Measurements from ENCODE around the gene SPATA31E1.

The SPATA31E1 gene

DNA sequence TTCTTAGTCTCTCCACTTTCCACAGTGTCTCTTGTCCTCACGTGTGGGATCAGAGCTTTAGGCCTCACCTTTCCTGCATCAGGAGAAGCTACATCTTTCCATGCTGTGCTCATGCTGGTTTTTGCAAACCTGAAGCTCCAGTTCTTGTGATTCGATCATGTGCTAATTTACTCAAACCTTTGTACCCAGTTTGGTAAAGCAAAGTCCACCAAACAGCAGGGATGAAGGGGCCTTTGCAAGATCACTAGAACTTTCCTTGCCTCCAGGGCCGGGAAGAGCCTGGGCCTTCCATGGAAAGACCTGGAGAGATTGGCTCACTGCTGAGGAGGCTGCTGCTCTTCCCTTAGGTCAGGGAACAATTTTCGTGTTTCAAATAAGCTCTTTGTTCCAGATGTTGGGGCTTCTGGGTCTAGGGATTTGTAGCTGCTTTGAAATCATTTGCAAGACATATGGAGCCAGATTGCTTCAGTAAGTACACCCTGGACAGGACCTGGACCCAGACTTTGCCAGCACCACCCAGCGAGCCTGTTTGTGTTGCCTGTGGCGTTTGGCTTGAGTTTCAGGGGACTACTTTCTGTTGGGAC, 18.7 kb upstream of the SPATA31E1 start:
- DNase-seq (ENCODE audit: low read depth): no peak

DNA sequence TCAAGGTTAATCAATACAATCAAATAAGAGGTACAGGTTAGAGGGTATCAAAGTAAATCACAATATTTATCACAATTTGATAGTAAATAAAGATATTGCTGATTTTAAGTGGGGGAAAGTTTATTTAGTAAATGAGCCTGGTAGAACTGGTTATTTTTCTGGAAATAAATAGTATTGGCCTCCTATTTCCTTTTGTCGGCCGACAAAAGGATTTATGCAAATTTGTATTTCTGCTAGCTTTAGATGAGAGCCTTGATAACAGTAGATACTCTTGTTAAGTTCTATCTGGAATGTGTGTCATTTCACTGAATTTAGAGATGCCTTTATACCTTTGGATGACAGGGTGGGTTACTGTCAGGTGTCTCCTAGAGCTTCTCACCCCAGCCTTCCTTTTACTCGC, 17.8 kb upstream of the SPATA31E1 start:
- no peak for DNase-seq (ENCODE audit: low read depth)

DNA sequence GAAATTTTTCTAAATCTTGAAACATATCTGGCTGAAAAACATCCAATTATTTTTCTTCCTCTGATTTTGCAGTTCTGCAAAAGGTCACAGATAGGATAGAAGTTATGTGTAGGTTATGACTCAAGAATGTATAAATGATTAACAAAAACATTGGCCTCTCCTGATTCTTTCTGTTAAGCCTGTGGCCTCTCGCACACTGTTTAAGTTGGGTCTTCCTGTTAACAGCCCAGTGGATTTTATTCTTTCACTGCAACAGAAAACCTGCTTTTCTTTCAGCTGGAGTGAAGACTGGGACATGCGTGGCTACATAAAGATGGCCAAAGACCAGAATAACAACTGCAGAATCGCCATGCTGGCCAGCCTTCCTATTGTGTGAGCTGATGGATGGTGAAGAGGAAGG, 17.1 kb upstream of the SPATA31E1 start:
- no peak for DNase-seq (ENCODE audit: low read depth)

DNA sequence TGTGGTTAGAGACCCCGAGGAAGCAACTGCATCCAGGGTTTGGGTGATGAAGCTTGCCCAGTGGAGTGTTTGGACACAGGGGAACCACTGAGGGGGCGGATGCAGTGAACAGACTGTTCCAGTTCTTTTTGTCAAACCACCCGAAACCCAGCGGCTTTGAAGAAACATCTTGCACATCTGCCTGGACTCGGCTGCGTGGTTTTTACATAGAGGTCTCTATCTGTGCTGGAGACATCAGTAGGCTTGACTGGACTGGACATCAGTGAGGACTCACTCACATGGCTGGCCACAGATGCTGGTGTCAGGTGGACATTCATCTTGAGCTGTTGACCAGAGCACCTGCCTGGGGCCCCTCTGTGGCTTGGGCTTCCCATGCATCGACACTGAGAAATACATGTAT, 15.3 kb upstream of the SPATA31E1 start:
- DNase-seq (ENCODE audit: low read depth): no peak

DNA sequence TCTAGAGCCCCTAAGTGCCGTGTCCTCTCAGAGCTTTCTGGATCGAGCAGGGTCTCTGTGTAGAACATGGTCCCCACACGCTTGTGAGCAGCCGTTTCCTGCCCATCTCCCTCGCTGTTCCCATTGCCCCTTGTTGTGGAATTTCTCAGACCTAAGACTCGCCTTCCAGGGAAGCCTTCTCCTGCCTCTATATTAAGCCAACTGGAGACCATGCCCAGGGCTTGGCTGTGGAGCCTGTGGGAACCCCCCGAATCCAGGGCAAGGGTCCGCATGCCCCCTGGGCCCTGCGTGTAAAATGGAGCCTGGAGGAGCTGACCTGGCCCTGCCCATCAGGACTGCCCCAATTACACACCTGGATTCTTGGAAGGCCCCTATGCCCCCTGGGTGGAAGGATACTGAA, 14.5 kb upstream of the SPATA31E1 start:
- DNase-seq (ENCODE audit: low read depth): no peak

DNA sequence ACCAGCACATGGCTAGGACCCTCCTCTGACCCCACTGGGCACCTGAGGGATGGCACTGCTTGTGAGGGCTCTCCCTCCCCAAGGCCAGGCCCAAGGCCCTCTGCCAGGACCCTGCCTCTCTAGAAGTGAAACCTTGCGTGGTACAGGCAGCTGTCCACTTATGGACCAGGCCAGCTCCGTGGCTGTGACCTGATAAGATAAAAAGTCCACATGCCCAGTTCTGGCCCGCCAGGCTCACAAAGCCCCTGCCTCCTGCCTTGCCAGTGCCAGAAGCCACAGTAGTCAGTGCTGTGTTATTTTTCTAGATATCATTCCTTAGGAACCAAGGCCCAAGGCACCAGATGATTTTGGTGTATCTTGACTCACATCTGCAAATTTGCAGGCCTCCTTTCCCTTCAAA, 14.0 kb upstream of the SPATA31E1 start:
- DNase-seq (ENCODE audit: low read depth): no peak

DNA sequence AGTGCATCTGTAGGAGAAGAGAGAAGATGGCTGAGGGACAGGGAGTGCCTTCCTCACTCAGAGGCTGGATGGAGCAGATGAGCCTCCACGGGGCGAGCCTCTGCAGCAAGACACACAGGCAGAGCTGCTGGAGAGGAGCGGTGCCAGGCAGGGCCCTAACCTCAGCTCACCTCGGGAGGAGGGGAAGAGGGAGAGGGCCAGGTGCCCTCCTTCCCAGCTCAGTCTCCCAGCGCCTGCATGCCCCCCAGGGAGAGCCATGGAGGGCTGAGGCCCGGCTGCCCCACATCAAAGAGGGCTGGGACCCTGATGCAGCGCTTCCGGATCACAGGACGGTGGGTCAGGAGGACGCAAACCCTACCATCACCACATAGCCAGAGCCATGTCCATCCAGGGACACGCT, 13.6 kb upstream of the SPATA31E1 start:
- no peak for DNase-seq (ENCODE audit: low read depth)

DNA sequence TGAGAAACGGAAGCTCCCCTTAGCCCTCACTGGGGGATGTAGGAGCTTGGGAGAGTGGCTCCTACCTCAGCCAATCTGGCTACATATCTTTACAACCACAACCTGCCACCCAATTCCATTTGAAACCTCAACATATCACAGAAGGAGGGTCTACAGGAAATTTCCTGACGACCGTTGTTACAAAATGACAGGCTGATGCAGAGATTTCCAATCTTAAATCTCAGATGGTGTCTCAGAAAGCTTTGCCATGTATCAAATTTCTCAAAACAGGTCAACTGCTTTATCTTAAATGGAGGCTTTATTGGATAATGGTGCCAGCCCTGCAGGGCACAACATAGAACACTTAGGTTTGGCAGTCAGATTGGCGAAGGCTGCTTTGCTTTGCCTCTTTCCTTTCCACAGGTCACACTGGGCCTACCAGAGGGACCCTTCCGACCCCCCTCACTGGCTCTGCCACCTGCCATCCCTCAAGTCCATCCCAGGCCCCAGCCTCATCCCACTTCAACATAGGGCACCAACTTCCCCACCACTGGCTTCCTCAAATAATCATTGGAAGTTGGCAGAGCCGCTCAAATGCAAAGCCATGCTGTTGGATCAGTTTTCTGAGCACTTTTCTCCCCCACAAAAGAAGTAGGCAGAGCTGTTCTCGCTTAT, 11.1 kb upstream of the SPATA31E1 start:
- DNase-seq (ENCODE audit: low read depth): no peak

DNA sequence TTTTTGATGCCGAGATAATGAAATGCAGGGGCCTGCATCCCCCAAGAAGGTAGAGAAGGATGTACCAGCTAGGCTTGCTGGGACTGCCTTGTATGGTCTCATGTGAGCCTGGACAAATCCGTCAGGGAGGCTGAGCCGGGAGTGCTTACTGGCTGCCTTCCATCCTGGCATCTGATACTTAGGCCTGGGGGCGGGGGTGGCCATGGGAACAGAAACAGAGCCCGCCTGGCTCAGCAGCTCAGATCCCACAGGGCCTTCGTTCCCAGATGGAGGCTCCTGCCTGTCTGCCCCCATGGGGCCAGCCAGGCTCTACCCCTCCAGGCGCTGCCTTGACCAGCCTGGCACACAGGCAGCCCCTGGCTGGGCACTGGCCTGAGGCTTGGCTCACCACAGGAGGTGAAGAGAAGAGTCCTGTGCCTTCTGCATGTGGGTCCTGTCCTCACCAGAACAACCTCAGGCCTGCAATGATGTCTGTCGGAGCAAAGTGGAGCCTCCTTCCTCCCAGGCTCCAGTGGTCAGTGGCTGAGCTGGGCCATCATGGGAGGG, 10.5 kb upstream of the SPATA31E1 start:
- DNase-seq (ENCODE audit: low read depth): no peak

DNA sequence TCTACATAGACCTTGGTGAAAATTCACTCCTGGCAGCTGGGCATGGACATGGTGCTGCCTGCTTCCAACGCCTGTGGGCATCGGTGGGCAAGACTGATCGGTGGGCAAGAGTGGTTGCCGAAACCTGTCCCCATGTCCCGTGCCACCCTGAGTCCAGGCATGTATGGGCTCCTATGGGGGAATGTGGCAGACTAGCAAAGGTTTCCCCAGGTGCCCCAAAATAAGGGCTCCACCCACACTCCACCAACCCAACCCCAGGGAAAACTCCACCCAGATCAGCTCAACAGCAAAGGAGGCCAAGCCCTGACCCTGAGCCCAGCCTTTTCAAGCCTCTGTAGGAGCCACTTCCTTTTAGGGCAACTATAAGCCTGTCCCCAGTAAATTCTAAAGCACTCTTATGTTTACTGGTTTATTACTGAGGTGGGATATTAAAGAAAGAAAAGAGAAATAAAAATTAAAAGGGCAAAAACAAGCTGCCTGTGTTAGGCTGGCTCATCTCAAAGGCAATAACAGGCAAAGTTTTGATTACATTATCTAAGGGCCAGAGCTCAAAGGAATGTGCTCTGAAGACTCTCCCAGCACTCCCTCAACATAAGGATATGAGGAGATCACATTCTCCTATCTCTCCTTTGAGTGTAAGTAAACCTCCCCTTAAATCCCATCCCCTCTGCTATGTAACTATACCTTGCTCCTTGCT, 8.9 kb upstream of the SPATA31E1 start:
- no peak for DNase-seq (ENCODE audit: low read depth)

DNA sequence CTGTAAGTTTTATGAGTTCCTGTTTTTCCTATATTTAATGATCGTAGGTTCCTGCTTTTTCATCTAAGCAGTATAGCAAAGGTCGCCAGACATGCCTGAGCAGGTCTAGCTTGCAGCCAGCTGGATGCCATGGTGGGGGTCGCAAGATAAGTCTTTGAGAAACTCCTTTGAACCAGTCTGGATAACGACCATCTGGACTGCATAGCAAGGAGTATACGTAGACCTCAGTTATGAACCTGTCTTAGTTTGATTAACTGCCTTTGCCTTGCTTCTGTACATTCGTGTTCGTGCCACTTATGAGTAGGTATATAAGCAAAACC, 8.4 kb upstream of the SPATA31E1 start:
- no peak for DNase-seq (ENCODE audit: low read depth)

DNA sequence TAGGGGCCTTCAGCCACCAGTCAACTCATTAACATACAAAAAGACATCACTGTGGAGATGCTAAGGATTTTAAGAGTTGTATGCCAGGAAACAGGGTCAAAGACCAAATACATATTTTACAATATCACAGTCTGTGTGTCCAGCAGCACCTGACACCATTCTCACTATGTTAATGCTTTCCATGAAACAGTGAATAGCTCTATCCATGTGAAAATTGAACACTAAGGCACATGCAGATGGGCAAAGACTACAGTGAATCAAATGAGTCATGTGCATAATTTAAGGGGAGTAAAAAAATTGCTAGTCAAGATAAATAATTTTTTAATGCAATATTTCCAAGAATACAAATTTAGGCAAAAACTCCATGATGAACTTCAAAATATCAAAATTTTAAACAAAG, 7.6 kb upstream of the SPATA31E1 start:
- no peak for DNase-seq (ENCODE audit: low read depth)

DNA sequence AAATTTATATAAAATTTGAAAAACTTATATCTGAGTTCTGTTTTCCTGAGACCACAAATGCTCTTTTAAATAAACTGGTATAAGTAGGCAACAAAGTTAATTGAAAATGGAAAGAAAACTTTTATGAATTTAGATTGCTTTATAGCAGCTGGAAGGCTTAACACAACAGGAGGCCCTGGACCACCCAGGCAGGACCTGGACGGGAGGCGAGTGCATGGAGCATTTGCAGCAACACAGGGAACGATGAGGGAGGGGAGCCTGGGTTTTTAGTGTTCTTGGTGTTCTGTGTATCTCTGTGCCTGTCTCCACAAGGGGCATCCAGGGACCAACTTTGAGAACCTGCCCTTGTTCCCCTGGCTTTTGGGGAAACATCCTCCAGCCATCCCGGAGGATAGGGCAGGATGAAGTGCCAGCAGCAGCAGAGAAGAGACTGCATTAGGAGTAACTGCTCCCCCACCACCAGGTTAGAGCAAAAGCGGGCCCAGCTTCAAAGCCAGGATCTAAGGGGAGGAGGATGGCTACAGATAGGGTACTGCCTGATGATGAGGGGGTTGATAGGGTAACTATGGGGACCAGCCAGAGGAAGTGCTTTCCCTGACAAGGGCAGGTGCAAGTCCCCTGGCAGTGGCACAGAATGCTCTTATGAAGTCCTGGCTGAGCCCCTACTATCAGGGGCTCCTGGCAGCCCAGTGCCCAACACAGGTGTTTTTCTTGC, 6.7 kb upstream of the SPATA31E1 start:
- DNase-seq (ENCODE audit: low read depth): no peak

DNA sequence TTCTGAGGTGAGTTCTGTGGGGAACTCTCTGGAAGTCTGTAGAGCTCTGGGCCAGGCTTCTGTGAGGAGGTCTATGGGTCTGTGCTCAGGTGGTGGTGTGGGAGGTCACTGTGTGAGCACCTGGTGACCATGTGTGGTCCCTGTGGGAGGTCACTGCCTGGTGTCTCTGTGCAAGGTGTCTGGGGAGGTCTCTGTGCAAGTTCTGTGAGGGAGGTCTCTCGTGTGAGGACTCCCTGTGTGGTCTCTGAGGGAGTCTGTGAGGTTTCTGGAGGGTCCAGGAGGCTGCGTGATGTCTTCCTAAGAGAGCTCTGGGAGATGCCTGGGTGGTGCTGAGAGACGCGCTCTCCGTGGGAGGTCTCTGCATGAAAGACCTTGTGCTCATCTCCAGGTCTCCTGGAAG, 6.0 kb upstream of the SPATA31E1 start:
- no peak for DNase-seq (ENCODE audit: low read depth)

DNA sequence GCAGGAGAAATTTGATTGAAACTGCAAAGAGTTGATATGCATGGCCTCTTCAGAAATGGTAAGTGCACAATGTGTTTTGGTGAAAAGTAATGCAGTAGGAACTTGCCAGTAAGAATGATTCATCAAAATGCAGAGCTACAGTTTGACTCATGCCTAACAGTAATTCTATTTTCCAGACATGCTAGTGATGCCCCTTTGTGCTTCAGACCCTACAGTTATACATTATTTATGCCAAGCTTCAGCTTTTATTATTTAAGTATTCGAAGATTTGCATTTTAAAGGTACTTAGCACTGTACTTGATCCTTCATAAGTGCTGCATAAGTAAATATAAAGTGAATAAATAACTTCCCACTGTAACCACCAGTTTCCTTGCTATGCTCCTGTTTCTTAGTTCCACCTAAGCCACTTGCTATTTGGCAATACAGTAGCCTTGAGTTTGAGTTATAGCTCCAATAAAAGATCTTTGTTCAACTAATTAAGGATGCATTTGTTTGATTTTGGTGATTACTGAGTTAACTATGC, 3.6 kb upstream of the SPATA31E1 start:
- no peak for DNase-seq (ENCODE audit: low read depth)

DNA sequence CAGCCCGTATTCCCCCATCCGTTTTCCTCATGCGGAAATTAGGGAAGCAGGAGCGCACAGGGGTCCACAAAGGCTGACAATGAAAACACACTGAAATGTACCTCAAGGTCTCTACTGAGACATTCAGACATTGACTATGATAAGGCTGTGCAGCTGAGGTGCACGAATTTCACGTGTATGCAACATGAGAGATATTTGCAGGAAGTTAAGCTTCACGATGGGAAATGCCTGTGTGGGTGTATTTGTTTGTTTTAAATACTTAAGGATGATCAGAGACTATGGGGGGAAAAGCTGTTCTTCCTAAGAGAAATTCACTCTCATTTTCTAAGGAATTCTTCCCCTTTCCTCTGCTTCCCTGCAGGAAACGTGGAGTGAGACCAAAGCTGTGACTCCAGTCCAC, 2.6 kb upstream of the SPATA31E1 start:
- no peak for DNase-seq (ENCODE audit: low read depth)

DNA sequence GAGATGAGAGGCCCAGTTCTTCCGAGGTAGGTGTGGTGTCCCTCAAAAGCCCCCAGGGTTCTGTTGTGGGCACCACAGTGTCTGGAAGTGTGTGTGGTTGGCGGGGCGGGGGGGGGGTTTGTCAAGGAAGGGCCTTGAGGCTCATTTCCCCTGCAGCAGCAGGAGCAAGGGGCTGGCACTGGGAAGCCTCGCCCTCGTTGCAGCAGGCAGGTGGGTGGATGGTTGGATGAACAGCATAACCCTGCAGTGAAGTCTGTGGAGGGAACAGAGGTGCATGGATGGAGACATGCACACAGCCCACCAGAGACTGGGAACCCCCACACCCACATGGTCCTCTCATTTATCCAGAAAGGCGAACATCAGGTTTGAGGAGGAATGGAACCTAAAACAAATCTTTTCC, 2.0 kb upstream of the SPATA31E1 start:
- no peak for DNase-seq (ENCODE audit: low read depth)

DNA sequence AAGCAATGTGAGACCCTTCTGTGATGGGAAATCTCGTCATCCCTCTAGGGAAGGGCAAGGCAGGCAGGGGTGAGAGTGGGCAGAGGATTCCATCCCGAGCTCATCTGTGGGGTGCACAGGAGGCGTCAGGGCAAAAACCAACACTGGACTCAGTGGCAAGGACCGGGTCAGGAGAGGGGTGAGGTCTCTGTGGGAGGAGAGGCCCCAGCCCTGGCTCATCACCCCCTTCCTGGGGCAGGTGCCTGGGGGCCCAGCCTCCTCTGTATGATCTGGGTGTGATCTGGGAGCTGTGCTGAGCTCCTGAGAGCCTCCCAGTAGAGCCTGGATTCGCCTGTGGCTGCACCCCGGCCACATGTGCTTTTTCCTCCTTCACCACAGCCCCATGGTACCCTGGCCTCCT, 597 bp downstream of the SPATA31E1 start:
- DNase-seq (ENCODE audit: low read depth): no peak

DNA sequence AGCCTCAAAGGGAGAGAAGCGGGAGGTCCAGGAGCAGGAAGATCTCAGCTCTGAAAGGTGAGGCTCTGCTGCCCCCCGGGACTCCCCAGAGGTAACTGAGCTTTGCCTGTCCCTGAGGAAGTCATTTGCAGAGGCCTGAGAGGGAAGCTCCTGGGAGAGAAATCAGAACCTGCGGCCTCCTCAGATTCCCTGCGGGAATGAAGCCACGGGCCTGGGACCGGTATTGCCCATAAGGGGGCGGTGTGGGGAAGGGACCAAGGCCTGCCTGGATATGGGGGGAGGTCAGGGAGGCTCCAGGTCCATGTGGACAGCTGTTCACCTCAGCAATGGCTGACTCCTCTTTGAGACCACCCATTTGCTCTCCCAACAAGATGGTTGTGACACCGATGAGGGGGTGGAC, 1.3 kb downstream of the SPATA31E1 start:
- DNase-seq (ENCODE audit: low read depth): no peak

DNA sequence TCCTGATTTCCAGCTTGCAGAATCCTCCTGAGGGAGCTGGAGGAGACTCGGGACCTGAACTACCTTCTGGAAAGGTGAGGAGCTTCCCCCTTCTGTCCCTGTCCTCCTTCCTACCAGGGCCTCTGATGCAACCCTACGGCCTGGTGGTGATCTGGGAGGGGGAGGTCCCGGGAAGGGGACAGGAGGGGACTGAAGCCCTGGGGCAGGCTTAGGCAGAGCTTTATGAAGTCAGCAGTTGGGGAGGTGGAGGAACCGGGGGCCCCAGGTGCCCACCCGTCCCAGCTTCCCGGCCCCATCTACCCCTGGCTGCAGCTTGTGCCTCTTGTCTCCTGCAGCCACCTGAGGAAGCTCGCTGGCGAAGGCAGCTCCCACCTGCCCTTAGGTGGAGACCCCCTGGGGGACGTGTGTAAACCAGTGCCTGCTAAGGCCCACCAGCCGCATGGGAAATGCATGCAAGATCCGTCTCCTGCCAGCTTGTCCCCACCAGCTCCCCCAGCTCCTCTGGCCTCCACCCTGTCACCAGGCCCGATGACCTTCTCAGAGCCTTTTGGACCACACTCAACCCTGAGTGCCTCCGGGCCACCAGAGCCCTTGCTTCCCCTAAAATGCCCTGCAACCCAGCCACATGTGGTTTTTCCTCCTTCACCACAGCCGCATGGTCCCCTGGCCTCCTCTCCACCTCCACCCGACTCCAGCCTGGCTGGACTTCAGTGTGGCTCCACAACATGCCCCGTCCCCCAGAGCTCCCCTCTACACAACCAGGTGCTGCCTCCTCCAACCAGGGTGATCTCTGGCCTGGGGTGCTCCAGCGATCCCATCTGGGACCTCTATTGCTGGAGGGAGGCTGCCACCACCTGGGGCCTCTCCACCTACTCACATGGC, 2.1 kb downstream of the SPATA31E1 start:
- no peak for DNase-seq (ENCODE audit: low read depth)

DNA sequence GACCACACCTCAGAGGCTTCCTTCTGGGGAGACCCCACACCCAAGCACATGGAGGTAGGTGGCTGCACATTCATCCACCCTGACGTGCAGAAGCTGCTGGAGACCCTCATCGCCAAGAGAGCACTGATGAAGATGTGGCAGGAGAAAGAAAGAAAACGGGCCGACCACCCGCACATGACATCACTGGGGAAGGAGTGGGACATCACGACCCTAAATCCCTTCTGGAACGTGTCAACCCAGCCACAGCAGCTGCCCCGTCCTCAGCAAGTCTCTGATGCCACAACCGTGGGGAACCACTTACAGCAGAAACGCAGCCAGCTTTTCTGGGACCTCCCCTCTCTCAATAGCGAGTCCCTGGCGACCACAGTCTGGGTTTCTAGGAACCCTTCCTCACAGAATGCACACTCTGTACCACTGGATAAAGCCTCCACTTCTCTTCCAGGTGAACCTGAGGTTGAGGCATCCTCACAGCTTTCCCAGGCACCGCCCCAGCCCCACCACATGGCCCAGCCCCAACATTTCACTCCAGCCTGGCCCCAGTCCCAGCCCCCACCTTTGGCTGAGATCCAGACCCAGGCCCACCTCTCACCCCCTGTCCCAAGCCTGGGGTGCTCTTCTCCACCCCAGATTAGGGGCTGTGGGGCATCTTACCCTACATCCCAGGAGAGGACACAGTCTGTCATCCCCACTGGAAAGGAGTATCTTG, 3.0 kb downstream of the SPATA31E1 start:
- DNase-seq (ENCODE audit: low read depth): no peak
